Gastrocnemius medialis (tissue), 4 donors: ENCODE data around the gene FNDC3B. TPM values are rescaled to one million over a fixed set of nuclear protein-coding genes. Genes with fewer than 3 reads are reported as not detected.
A peak's percentile ranks its signal among the peaks of the same experiment; 100 is the strongest.

Source experiments
- ATAC-seq, 2 donors: fragments of 150-250 bp; one replicate each; pipeline ENCODE4 v1.9.1; 2016
- DNase-seq, 2 donors: peaks; one replicate each; pipeline ENCODE4 v3.0.0-alpha.2; 2019
- H3K27ac ChIP-seq, 4 donors: fragments of 200-600 bp; sonication (generic); 1 replicate in 1 of 4; 2 replicates in 3 of 4; pipeline ENCODE4 v1.5.1; 2016 to 2018; ENCODE audit warnings: mild to moderate bottlenecking in 2 of 4, moderate library complexity in 1 of 4
- H3K27me3 ChIP-seq, 3 donors: fragments of 200-600 bp; sonication (generic) in 2 of 3; 1 replicate in 1 of 3; 2 replicates in 2 of 3; pipeline versions ENCODE4 v1.5.1 to v1.6.0; 2016 to 2019; ENCODE audit warnings: mild to moderate bottlenecking in 1 of 3, moderate library complexity in 1 of 3
- H3K36me3 ChIP-seq, 2 donors: fragments of 200-600 bp; sonication (generic) in 1 of 2; one replicate each; pipeline ENCODE4 v1.5.1; 2017 to 2018
- H3K4me1 ChIP-seq, 2 donors: fragments of 200-600 bp; sonication (generic) in 1 of 2; one replicate each; pipeline ENCODE4 v1.5.1; 2016 to 2017; ENCODE audit warnings: mild to moderate bottlenecking in 2 of 2
- H3K4me3 ChIP-seq, 4 donors: fragments of 200-600 bp; sonication (generic) in 3 of 4; 1 replicate in 1 of 4; 2 replicates in 3 of 4; pipeline ENCODE4 v1.5.1; 2016 to 2019; ENCODE audit warnings: mild to moderate bottlenecking in 2 of 4
- H3K9me3 ChIP-seq, 3 donors: fragments of 200-600 bp; sonication (generic) in 2 of 3; 1 replicate in 1 of 3; 2 replicates in 2 of 3; pipeline ENCODE4 v1.5.1; 2016 to 2019
- POLR2A ChIP-seq, 2 donors: fragments of 450-650 bp; IDR thresholded peaks; one replicate each; pipeline ENCODE4 v1.6.1; 2017; ENCODE audit warnings: antibody characterized with exemption in 2 of 2, mild to moderate bottlenecking in 2 of 2, moderate library complexity in 2 of 2
- in situ Hi-C, 4 donors: fragments of 200-750 bp; cut with MboI; loops; one replicate each; pipeline versions ENCODE4 v1.15.0 to v1.8.0; 2017; ENCODE audit warnings: low sequenced_read_pairs in 4 of 4
- intact Hi-C: fragments of 100-400 bp; cut with DNase I; formaldehyde crosslinking; loops from one replicate; pipeline ENCODE4 v1.15.1; 2023; ENCODE audit warnings: low total_unique reads
- total RNA-seq, 4 donors: library from RNA; depleted of rRNA; stranded (reverse); fragments of >200 nt; gene quantifications; one replicate each; pipeline versions ENCODE4 v1.1.0 to v1.2.3, GENCODE V29; 2016
- TF ChIP-seq, protein P1 (sequence below), 5 experiments: fragments of 450-650 bp in 3 of 5; fragments of 200-600 bp in 2 of 5; sonication (generic) in 2 of 5; IDR thresholded peaks in 4 of 5; conservative IDR thresholded peaks in 1 of 5; 1 replicate in 4 of 5; 2 replicates in 1 of 5; pipeline ENCODE4 v1.5.1; 2016 to 2019; ENCODE audit warnings: antibody characterized with exemption in 5 of 5, mild to moderate bottlenecking in 3 of 5, moderate library complexity in 3 of 5

The FNDC3B gene
- total RNA-seq, 4 donors from 2014 or later = 42.5 to 110 (median 74.2) TPM

DNA sequence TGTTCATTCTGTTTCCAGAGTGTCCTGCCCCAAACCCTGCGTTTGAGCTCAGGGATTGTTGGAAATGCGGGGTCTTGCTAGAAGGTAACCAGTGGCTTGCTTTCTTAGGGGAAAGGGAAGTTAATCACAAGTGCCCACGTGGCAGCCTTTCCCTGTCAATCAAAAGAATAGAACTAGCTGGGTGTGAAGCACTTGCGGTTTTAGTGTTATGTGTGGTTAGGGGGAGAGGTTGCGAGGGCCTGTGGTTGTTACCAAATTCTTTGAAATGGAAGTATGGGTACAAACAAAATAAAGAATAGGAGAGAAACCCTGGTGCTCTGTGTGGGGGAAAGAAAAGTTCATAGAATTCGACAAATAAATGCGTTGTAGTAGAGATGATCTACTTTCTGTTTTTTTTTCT lies 67.6 kb downstream of the FNDC3B start:
- no peaks in the 10 kb centered on the region for H3K27me3 ChIP-seq
- intact Hi-C loops = no loop called here

GRCh38 chr3:172107403-172107802 lies 68.0 kb downstream of the FNDC3B start:
- H3K4me1 ChIP-seq = peaks cover 50 to 55% of the 10 kb centered on the region in 2 donors
- intact Hi-C loops = no loop called here

More for the DNA sequence above, 67.6 kb downstream of the FNDC3B start:
- ATAC-seq (no peak), DNase-seq (peak; percentile 30 to 37)
- Histone ChIP-seq H3K4me3 (no peak overlapping the region), H3K4me1 (peaks cover 52 to 59% of the 10 kb centered on the region in 2 donors), H3K36me3 (peaks cover 0 to 1% of the 10 kb centered on the region in 2 donors), H3K9me3 (no peaks in the 10 kb centered on the region), H3K27ac (peak overlapping the region in 3 of 4 donors; percentile 2 to 26 (median 23))
- no peak for TF ChIP-seq POLR2A (IDR thresholded peaks at IDR 0.05)
- TF ChIP-seq, protein P1, sequence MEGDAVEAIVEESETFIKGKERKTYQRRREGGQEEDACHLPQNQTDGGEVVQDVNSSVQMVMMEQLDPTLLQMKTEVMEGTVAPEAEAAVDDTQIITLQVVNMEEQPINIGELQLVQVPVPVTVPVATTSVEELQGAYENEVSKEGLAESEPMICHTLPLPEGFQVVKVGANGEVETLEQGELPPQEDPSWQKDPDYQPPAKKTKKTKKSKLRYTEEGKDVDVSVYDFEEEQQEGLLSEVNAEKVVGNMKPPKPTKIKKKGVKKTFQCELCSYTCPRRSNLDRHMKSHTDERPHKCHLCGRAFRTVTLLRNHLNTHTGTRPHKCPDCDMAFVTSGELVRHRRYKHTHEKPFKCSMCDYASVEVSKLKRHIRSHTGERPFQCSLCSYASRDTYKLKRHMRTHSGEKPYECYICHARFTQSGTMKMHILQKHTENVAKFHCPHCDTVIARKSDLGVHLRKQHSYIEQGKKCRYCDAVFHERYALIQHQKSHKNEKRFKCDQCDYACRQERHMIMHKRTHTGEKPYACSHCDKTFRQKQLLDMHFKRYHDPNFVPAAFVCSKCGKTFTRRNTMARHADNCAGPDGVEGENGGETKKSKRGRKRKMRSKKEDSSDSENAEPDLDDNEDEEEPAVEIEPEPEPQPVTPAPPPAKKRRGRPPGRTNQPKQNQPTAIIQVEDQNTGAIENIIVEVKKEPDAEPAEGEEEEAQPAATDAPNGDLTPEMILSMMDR (IDR thresholded peaks at IDR 0.05 in 4 of 5, conservative IDR thresholded peaks at IDR 0.05 in 1 of 5) = no peak
- in situ Hi-C loops = no loop called here

DNA sequence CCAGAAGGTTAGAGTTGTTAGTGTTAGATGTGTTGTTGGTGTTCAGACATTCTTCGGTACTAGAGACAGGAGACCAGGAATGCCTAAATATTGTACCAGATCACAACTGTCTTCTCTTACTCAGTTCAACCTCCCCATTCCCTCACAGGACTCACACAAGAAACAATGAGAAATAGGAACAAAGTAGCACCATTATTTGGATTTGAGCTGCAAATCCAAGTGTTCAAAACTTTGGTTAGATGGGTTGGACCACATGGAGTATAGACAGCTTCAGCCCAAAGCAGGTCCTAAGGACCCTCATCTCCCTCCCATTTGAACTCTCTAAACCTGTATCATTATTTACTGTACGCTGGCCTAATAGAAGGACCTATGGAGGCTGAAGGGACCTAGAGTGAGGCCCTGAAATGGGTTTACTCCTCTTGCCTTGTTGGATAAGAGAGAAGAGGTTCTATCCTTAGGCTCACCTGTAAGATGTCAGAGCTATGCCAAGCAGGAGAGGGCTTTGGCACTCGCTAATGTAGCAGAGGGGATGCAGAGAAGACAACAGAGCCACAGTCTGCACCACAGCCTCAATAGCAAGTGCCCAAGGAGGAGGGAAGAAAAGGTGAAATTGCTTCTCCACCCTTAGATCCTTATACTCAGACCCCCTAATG lies 70.9 kb downstream of the FNDC3B start:
- no peak for TF ChIP-seq POLR2A (IDR thresholded peaks at IDR 0.05)
- TF ChIP-seq, protein P1 (IDR thresholded peaks at IDR 0.05 in 4 of 5, conservative IDR thresholded peaks at IDR 0.05 in 1 of 5) = no peak
- Histone ChIP-seq H3K27me3 (no peaks in the 10 kb centered on the region), H3K9me3 (no peaks in the 10 kb centered on the region), H3K4me3 (no peak overlapping the region), H3K36me3 (peaks cover 0 to 28% of the 10 kb centered on the region in 2 donors), H3K27ac (no peak overlapping the region), H3K4me1 (peaks cover 22 to 26% of the 10 kb centered on the region in 2 donors)
- intact Hi-C loops (no loop called here), in situ Hi-C loops (no loop called here)
- no peak for ATAC-seq
- no peak for DNase-seq

More at GRCh38 chr3:172107403-172107802, 68.0 kb downstream of the FNDC3B start:
- ATAC-seq (no peak), DNase-seq (no peak)
- Histone ChIP-seq H3K9me3 (no peaks in the 10 kb centered on the region), H3K27ac (peak overlapping the region in 3 of 4 donors; percentile 5 to 39 (median 6)), H3K36me3 (peaks cover 0 to 6% of the 10 kb centered on the region in 2 donors), H3K4me3 (no peak overlapping the region), H3K27me3 (no peaks in the 10 kb centered on the region)
- in situ Hi-C loops = no loop called here
- TF ChIP-seq, protein P1 (IDR thresholded peaks at IDR 0.05 in 4 of 5, conservative IDR thresholded peaks at IDR 0.05 in 1 of 5) = no peak
- TF ChIP-seq POLR2A (IDR thresholded peaks at IDR 0.05) = no peak

DNA sequence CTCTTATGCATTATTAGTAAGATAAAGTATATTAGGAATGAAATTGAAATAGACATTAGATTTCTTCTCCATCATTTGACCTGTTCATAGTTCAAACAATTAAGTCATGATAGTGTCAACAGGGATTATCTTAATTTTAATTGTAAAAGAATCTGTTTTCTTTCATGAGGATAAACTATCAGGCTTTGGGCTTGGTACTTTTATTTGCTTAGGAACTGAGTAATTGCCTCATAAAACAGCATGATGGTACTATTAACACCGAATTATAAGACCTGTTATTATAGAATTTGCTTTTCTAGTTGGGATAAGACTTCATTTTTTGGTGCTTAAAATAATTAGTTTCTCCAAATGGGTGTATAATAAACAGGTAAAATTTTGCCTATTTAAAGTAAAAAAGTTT lies 71.8 kb downstream of the FNDC3B start:
- in situ Hi-C loops (no loop called here), intact Hi-C loops (no loop called here)
- no peak overlapping the region for H3K4me3 ChIP-seq
- H3K27ac ChIP-seq = no peak overlapping the region
- no peaks in the 10 kb centered on the region for H3K9me3 ChIP-seq
- DNase-seq = no peak
- no peak for ATAC-seq
- peaks cover 17% of the 10 kb centered on the region in 2 donors for H3K4me1 ChIP-seq
- peaks cover 0 to 37% of the 10 kb centered on the region in 2 donors for H3K36me3 ChIP-seq
- TF ChIP-seq, protein P1 (IDR thresholded peaks at IDR 0.05 in 4 of 5, conservative IDR thresholded peaks at IDR 0.05 in 1 of 5) = no peak
- no peaks in the 10 kb centered on the region for H3K27me3 ChIP-seq
